ENCODE data around the gene RGS19.

Gene RGS19

GRCh38 chr20:64107736-64108457 lies 28.6 kb upstream of the RGS19 start:
- DNase-seq: no peak

GRCh38 chr20:64106981-64107735 lies 27.8 kb upstream of the RGS19 start, which contains the start of gene NPBWR2:
Gene NPBWR2 (minus strand): TSS chr20:64107565. CDS start chr20:64106831, 734 bp downstream.
- DNase-seq: no peak

- no peak for DNase-seq
Measured at GRCh38 chr20:64106435-64106961, 27.2 kb upstream of the RGS19 start.

- DNase-seq: no peak
Measured at GRCh38 chr20:64105846-64106434, 26.6 kb upstream of the RGS19 start.

- no peak for DNase-seq
Measured at GRCh38 chr20:64104667-64105451, 25.5 kb upstream of the RGS19 start.

- no peak for DNase-seq
Measured at GRCh38 chr20:64103871-64104666, 24.8 kb upstream of the RGS19 start.

GRCh38 chr20:64102647-64103354 lies 23.5 kb upstream of the RGS19 start:
- peak; percentile 76 for DNase-seq

GRCh38 chr20:64101731-64102621 lies 22.7 kb upstream of the RGS19 start:
- DNase-seq: peak; percentile 69

GRCh38 chr20:64100946-64101688 lies 21.8 kb upstream of the RGS19 start:
- DNase-seq: no peak

GRCh38 chr20:64100566-64100888 lies 21.2 kb upstream of the RGS19 start:
- DNase-seq: no peak

- peak; percentile 66 for DNase-seq
Measured at GRCh38 chr20:64099880-64100565, 20.7 kb upstream of the RGS19 start.

- DNase-seq: peak; percentile 63
Measured at GRCh38 chr20:64099086-64099786, 19.9 kb upstream of the RGS19 start.

GRCh38 chr20:64098471-64099013 lies 19.2 kb upstream of the RGS19 start:
- DNase-seq: no peak

- DNase-seq: no peak
Measured at GRCh38 chr20:64096535-64096934, 17.2 kb upstream of the RGS19 start.

GRCh38 chr20:64095927-64096326 lies 16.6 kb upstream of the RGS19 start:
- DNase-seq: no peak

GRCh38 chr20:64095455-64095854 lies 16.1 kb upstream of the RGS19 start:
- no peak for DNase-seq

- peak; percentile 7 for DNase-seq
Measured at GRCh38 chr20:64093013-64093503, 13.7 kb upstream of the RGS19 start.
